HCT116 (cell line): ENCODE data around the gene CERK. TPM values are rescaled to one million over a fixed set of nuclear protein-coding genes. Genes with fewer than 3 reads are reported as not detected.

Experiments used
- ATAC-seq: fragments of 200-7000 bp; cut with Tn5 transposase; 2 replicates; pipeline ENCODE4 v1.9.1; 2020; ENCODE audit warnings: mild to moderate bottlenecking, moderate library complexity
- BruUV-seq: library from RNA; stranded (reverse); fragments of 400-500 nt; replicated peaks from 2 replicates; lab custom pipeline; 2021; lab: Mats Ljungman, UMichigan
- CTCF ChIA-PET: fragments of 300-600 bp; sonication (Branson Sonifier 250); formaldehyde crosslinking; loops from one replicate; lab custom pipeline; 2021; ENCODE audit warnings: antibody characterized with exemption; lab: Charles Lee
- POLR2A ChIA-PET: fragments of 300-600, 350-600 bp; sonication (Branson Sonifier 250); formaldehyde crosslinking; loops from one replicate; lab custom pipeline; 2021; ENCODE audit warnings: antibody characterized with exemption; lab: Charles Lee
- RAD21 ChIA-PET, 2 experiments: fragments of 300-600 bp; sonication (Branson Sonifier 250); formaldehyde crosslinking; loops; one replicate each; lab custom pipeline; 2023; ENCODE audit warnings: low total read pairs in 2 of 2; ENCODE audit not compliant: uncharacterized antibody in 2 of 2, unreplicated experiment in 2 of 2, low non-redundant PET in 1 of 2; lab: Charles Lee
- DNase-seq: peaks from one replicate; pipeline ENCODE4 v3.0.0-alpha.2; 2010; ENCODE audit warnings: low read depth, low spot score
- H2AFZ ChIP-seq: fragments of 200-600 bp; shearing (Covaris generic), sonication (generic); 2 replicates; pipeline ENCODE4 v1.6.1; 2017; ENCODE audit warnings: low read depth, mixed run types, mixed read lengths, antibody characterized with exemption, low read length; ENCODE audit not compliant: poor library complexity, severe bottlenecking
- H3K27ac ChIP-seq: 2 replicates; pipeline ENCODE4 v1.5.1; 2012; ENCODE audit warnings: low read depth, low read length
- H3K27me3 ChIP-seq: fragments of 200-600 bp; sonication (generic); 2 replicates; pipeline ENCODE4 v1.6.1; 2016; ENCODE audit warnings: mixed run types, low read length, mixed read lengths; ENCODE audit not compliant: insufficient read depth
- H3K36me3 ChIP-seq, 2 experiments: fragments of 200-500 bp in 1 of 2; fragments of 200-600 bp in 1 of 2; sonication (Bioruptor generic) in 1 of 2; sonication (generic) in 1 of 2; 2 replicates each; pipeline versions ENCODE4 v1.5.1 to v1.6.1; 2014 to 2016; ENCODE audit warnings: low read length in 2 of 2, inconsistent platforms in 1 of 2, mixed read lengths in 1 of 2, mixed run types in 1 of 2; ENCODE audit not compliant: insufficient read depth in 2 of 2, control insufficient read depth in 1 of 2
- H3K4me1 ChIP-seq, 2 experiments: fragments of 200-600 bp in 1 of 2; sonication (generic) in 1 of 2; 2 replicates each; pipeline versions ENCODE4 v1.5.1 to v1.6.1; 2012 to 2017; ENCODE audit warnings: low read length in 2 of 2, inconsistent platforms in 1 of 2, mild to moderate bottlenecking in 1 of 2, mixed read lengths in 1 of 2, mixed run types in 1 of 2, moderate library complexity in 1 of 2; ENCODE audit not compliant: insufficient read depth in 2 of 2, control insufficient read depth in 1 of 2
- H3K4me2 ChIP-seq: fragments of 200-600 bp; sonication (generic); 2 replicates; pipeline ENCODE4 v1.6.1; 2017; ENCODE audit warnings: mixed run types, low read length, mixed read lengths
- H3K4me3 ChIP-seq, 2 experiments: fragments of 200-600 bp in 1 of 2; sonication (generic) in 1 of 2; replicated peaks in 1 of 2; 2 replicates each; pipeline ENCODE4 v1.5.1; 2011 to 2016; ENCODE audit warnings: low read length in 2 of 2, control low read depth in 1 of 2, low read depth in 1 of 2, mild to moderate bottlenecking in 1 of 2, mixed read lengths in 1 of 2, mixed run types in 1 of 2
- H3K79me2 ChIP-seq: fragments of 200-600 bp; sonication (generic); 2 replicates; pipeline ENCODE4 v1.6.1; 2017; ENCODE audit warnings: mild to moderate bottlenecking, mixed run types, low read length, moderate library complexity, mixed read lengths; ENCODE audit not compliant: insufficient read depth
- H3K9ac ChIP-seq: fragments of 200-600 bp; sonication (generic); 2 replicates; pipeline ENCODE4 v1.6.1; 2016; ENCODE audit warnings: low read length, mixed read lengths
- H3K9me2 ChIP-seq: fragments of 200-600 bp; sonication (generic), shearing (Covaris generic); 2 replicates; pipeline ENCODE4 v1.6.1; 2017; ENCODE audit warnings: mixed run types, mild to moderate bottlenecking, moderate library complexity; ENCODE audit not compliant: insufficient read depth
- H3K9me3 ChIP-seq, 2 experiments: fragments of 200-500 bp in 1 of 2; fragments of 200-600 bp in 1 of 2; sonication (Bioruptor generic) in 1 of 2; sonication (generic) in 1 of 2; 2 replicates each; pipeline ENCODE4 v1.6.1; 2014 to 2017; ENCODE audit warnings: low read length in 2 of 2, mixed read lengths in 2 of 2, inconsistent platforms in 1 of 2, low read depth in 1 of 2, mild to moderate bottlenecking in 1 of 2, mixed run types in 1 of 2, moderate library complexity in 1 of 2; ENCODE audit not compliant: control insufficient read depth in 1 of 2, insufficient read depth in 1 of 2
- H4K20me1 ChIP-seq: fragments of 200-600 bp; sonication (generic), shearing (Covaris generic); 2 replicates; pipeline ENCODE4 v1.6.1; 2017; ENCODE audit warnings: mixed run types, mild to moderate bottlenecking, moderate library complexity; ENCODE audit not compliant: insufficient read depth
- CEBPB ChIP-seq: IDR thresholded peaks from 2 replicates; pipeline ENCODE4 v1.6.1; 2012; ENCODE audit warnings: low read depth
- EGR1 ChIP-seq: IDR thresholded peaks from 2 replicates; pipeline ENCODE4 v1.6.1; 2012; ENCODE audit warnings: low read depth
- ELF1 ChIP-seq: IDR thresholded peaks from 2 replicates; pipeline ENCODE4 v1.6.1; 2012; ENCODE audit warnings: low read depth, borderline replicate concordance
- EZH2 ChIP-seq: fragments of 200-600 bp; sonication (generic); IDR thresholded peaks from 2 replicates; pipeline ENCODE4 v1.6.1; 2017; ENCODE audit warnings: antibody characterized with exemption, mixed run types
- POLR2A ChIP-seq: IDR thresholded peaks from 2 replicates; pipeline ENCODE4 v1.7.0; 2011; ENCODE audit warnings: borderline replicate concordance; ENCODE audit not compliant: insufficient read depth, insufficient read length; ENCODE audit errors: extremely low read depth
- RAD21 ChIP-seq: IDR thresholded peaks from 2 replicates; pipeline ENCODE4 v1.6.1; 2012; ENCODE audit warnings: low read depth, mild to moderate bottlenecking
- REST ChIP-seq: IDR thresholded peaks from 2 replicates; pipeline ENCODE4 v1.6.1; 2012; ENCODE audit warnings: low read depth
- SIN3A ChIP-seq: IDR thresholded peaks from 2 replicates; pipeline ENCODE4 v1.6.1; 2012; ENCODE audit warnings: low read depth
- SP1 ChIP-seq: IDR thresholded peaks from 2 replicates; pipeline ENCODE4 v1.6.1; 2012; ENCODE audit warnings: low read depth
- YY1 ChIP-seq: IDR thresholded peaks from 2 replicates; pipeline ENCODE4 v1.6.1; 2011; ENCODE audit warnings: low read length, low read depth, moderate library complexity, mild to moderate bottlenecking; ENCODE audit not compliant: insufficient replicate concordance; ENCODE audit errors: extremely low read depth
- ZBTB33 ChIP-seq: IDR thresholded peaks from 2 replicates; pipeline ENCODE4 v1.6.1; 2011; ENCODE audit warnings: mild to moderate bottlenecking, low read length, moderate library complexity; ENCODE audit not compliant: insufficient replicate concordance; ENCODE audit errors: extremely low read depth
- ZFX ChIP-seq: fragments of 450-650 bp; IDR thresholded peaks from 2 replicates; pipeline ENCODE4 v1.6.1; 2017
- ZNF274 ChIP-seq: fragments of 200-500 bp; sonication (Bioruptor generic); IDR thresholded peaks from 2 replicates; pipeline ENCODE4 v1.6.1; 2014; ENCODE audit warnings: mild to moderate bottlenecking, low read depth, low read length, inconsistent platforms
- intact Hi-C: fragments of 100-400 bp; cut with micrococcal nuclease; formaldehyde crosslinking; loops from 2 replicates; pipeline ENCODE4 v1.10.0; 2022
- total RNA-seq: library from RNA; stranded (reverse); gene quantifications from one replicate; pipeline ENCODE4 v1.2.1, GENCODE V29; 2021; ENCODE audit not compliant: unreplicated experiment

CERK gene
- total RNA-seq, 1 experiment from 2014 or later: 35.0 TPM

GRCh38 chr22:46735747-46736608, 2.1 kb downstream of the CERK start (continued):
- TF ChIP-seq EGR1: no peak

GRCh38 chr22:46734830-46735453, 3.1 kb downstream of the CERK start:
- H3K9me2 ChIP-seq: no peaks in the 10 kb centered on the region
- H2AFZ ChIP-seq: no peak overlapping the region
- no peak overlapping the region for H3K9ac ChIP-seq
- H3K9me3 ChIP-seq: no peaks in the 10 kb centered on the region
- BruUV-seq: no TSS peak
- H3K36me3 ChIP-seq: no peaks in the 10 kb centered on the region
- no peak overlapping the region for H3K4me2 ChIP-seq
- no peaks in the 10 kb centered on the region for H4K20me1 ChIP-seq
- CTCF ChIA-PET: interaction anchor here (1.2 kb wide), 1 partner anchor 171 kb away, joined by 4 read pairs; no protein-coding TSS in a partner anchor
- no peak overlapping the region for H3K27ac ChIP-seq
- H3K27me3 ChIP-seq: no peaks in the 10 kb centered on the region
- POLR2A ChIA-PET: no interaction called here
- H3K4me1 ChIP-seq: peaks cover 34 to 41% of the 10 kb centered on the region in 2 experiments
- ATAC-seq (no peak), DNase-seq (no peak)
- RAD21 ChIA-PET: no interaction called here
- TF ChIP-seq SP1: no peak
- TF ChIP-seq CEBPB: no peak
- TF ChIP-seq ZNF274: no peak
- no peak for TF ChIP-seq ZFX
- TF ChIP-seq REST: no peak
- no peak for TF ChIP-seq RAD21
- no peak for TF ChIP-seq EZH2
- no peak for TF ChIP-seq POLR2A
- no peak for TF ChIP-seq EGR1
- TF ChIP-seq ELF1: no peak
- no peak for TF ChIP-seq YY1
- no peak for TF ChIP-seq ZBTB33
- TF ChIP-seq SIN3A: no peak
- TF ChIP-seq, all 23 proteins: peak for 0
- Histone ChIP-seq H3K79me2 (peaks cover 57% of the 10 kb centered on the region), H3K4me3 (no peak overlapping the region)
- intact Hi-C loops: loop anchor here (5.0 kb wide), 1 partner anchor 173 kb away; no protein-coding TSS in a partner anchor
